Heart left ventricle (tissue), 13 donors: Measurements from ENCODE around the gene ACP2.

Source experiments
- POLR2A ChIP-seq, 2 donors: fragments of 450-650 bp; IDR thresholded peaks; one replicate each; pipeline ENCODE4 v1.6.1; 2017; ENCODE audit warnings: antibody characterized with exemption in 2 of 2, mild to moderate bottlenecking in 2 of 2, moderate library complexity in 2 of 2
- TF ChIP-seq, protein P1 (sequence below), 12 donors: fragments of 200-600 bp; sonication (generic) in 4 of 12; IDR thresholded peaks; one replicate each; pipeline versions ENCODE4 v1.5.0 to v1.8.0; 2018 to 2022; ENCODE audit warnings: antibody characterized with exemption in 12 of 12, mild to moderate bottlenecking in 5 of 12
- donor health status: ischemic (EF 13 %, LVEDD 7.1; RV severe dilation, severe dysfunction).
- donor health status: DM: no; HTN: yes; CAD: no.
- donor health status: DM: no; HTN: no; CAD: no.
- donor health status: ischemic (EF 25% LVEDD 6.9; RV normal size, moderate dysfunction).
- donor health status: ischemic (EF 25% LVEDD 5.7; RV mildly dilated, moderate dysfunction).
- donor health status: ischemic (EF 35%, LVEDD 5.7; RV mildly dilated, moderate dysfunction).
- donor health status: nonischemic (EF 11% LVEDD 7.7; RV severe dilation, severe dysfunction).
- donor health status: DM: yes; HTN: yes; CAD: no.
- donor health status: PGD.
- donor health status: ischemic (EF 29% LVEDD 5.4; RV normal size, mild dysfunction).
- donor health status: nonischemic (EF 23%, LVEDD 6.1; RV moderate dilation, normal function).

- TF ChIP-seq, protein P1, sequence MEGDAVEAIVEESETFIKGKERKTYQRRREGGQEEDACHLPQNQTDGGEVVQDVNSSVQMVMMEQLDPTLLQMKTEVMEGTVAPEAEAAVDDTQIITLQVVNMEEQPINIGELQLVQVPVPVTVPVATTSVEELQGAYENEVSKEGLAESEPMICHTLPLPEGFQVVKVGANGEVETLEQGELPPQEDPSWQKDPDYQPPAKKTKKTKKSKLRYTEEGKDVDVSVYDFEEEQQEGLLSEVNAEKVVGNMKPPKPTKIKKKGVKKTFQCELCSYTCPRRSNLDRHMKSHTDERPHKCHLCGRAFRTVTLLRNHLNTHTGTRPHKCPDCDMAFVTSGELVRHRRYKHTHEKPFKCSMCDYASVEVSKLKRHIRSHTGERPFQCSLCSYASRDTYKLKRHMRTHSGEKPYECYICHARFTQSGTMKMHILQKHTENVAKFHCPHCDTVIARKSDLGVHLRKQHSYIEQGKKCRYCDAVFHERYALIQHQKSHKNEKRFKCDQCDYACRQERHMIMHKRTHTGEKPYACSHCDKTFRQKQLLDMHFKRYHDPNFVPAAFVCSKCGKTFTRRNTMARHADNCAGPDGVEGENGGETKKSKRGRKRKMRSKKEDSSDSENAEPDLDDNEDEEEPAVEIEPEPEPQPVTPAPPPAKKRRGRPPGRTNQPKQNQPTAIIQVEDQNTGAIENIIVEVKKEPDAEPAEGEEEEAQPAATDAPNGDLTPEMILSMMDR (IDR thresholded peaks at IDR 0.05), result no peak
- TF ChIP-seq POLR2A (IDR thresholded peaks at IDR 0.05), result no peak
These were observed 35.7 kb downstream of the ACP2 start for GRCh38 chr11:47212938-47213337.
